Caki2 (cell line): Measurements from ENCODE around the gene SCRN2. TPM values are rescaled to one million over a fixed set of nuclear protein-coding genes. Genes with fewer than 3 reads are reported as not detected.

Experiments used
- DNase-seq: peaks from one replicate; pipeline ENCODE4 v3.0.0-alpha.2; 2015; ENCODE audit warnings: low read depth
- in situ Hi-C: cut with HindIII; loops from 2 replicates; pipeline ENCODE4 v1.10.0; 2016; ENCODE audit warnings: low sequenced_read_pairs, low pct_unique_long_range_greater_than_20kb, mixed read lengths
- total RNA-seq: library from RNA; depleted of rRNA; stranded (reverse); fragments of >200 nt; shearing (Covaris generic); gene quantifications from 2 replicates; pipeline ENCODE4 v1.2.3, GENCODE V29; 2014; ENCODE audit warnings: low replicate concordance; rRNA removed

The SCRN2 gene
- total RNA-seq, 1 experiment from 2014 or later, result 46.0 TPM

DNA sequence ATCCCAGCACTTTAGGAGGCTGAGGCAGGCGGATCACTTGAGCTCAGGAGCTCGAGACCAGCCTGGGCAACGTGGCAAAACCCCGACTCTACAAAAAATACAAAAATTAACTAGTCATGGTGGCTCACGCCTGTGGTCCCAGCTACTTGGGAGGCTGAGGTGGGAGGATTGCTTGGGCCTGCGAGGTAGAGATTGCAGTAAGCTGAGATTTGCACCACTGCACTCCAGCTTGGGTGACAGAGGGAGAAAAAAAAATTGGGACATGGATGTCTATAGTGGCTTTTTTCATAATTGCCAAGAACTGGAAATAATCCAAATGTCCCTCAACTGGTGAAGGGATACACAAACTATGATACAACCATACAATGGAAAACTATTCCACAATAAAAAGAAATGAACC is 48.1 kb downstream of the SCRN2 start:
- in situ Hi-C loops, result no loop called here
- DNase-seq, result no peak

DNA sequence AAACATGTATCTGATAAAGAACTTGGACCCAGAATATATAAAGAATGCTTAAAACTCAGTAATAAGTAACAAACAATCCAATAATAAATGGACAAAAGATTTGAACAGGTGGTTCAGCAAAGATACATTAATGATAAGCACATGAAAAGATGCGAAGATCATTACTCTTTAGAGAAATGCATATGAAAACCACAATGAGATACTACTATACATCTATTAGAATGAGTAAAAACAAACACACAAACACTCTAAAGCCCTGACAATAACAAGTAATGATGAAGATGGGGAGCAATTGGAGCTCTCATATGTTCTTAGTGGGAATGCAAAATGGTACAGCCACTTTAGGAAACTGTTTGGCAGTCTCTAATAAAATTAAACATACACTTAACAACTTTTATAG is 48.6 kb downstream of the SCRN2 start:
- in situ Hi-C loops, result no loop called here
- no peak for DNase-seq

DNA sequence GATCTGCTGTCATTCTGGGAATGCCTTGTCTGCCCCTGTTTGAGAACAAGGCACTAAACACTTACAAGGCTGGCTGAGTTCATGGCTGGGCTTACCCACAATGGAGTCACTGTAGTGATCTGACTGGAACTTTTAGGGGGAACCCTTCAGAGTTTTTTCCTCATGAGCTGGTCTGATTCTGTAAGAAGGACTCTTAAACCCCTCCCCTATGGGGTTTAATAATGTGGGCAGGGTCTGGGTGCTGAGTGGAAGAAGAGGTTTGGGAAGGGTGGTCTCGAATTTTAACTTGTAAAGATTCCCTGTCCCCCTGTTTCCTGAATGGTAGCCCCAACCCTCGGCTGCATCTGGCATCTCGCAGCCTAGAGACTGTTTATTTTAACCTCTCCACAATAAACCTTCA is 50.0 kb downstream of the SCRN2 start:
- in situ Hi-C loops, result no loop called here
- no peak for DNase-seq

DNA sequence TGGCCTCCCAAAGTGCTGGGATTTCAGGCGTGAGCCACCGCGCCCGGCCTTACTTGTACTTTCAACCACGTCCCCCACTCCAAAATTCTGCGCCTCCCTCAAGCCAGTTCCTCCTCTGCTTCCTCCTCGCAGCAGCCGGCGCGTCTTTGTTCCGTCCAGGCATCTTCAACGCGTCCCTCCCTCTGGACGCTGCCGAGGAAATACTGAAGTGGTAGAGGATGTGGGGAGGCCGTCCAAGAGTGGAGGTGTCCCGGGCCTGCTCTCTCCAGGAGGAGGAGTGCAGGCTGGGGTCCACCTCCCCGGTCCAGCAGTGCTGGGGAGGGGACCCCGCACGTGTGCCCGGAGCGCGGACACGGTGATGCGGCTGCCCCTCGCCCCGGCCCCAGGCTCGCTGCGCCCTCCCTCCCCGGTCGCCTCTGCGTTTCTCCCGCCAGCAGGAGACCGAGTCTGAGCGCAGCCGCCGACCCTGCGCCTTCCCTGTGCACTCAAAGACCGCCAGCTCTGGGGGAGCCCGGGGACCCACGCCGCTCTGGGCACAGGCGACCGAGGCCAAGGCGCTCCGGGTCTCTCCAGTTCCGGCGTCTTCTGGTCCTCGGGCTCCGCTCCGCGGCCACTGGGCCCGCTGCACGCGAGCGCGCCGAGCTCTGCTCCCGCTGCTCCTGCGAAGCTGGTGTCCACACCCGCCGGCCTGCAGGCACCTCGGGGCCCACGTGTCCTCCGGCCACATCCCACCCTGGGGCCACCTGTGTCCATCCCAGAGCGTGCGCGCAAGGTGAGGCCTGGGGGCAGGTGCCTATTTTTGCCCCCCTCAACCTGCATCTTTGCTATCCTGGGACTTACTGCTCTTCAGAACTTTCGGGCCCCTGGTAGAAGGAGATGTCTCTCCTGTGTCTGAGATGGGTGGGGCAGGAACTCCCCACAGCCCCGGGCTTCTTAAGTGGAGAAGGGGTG is 51.2 kb downstream of the SCRN2 start:
- no peak for DNase-seq
- in situ Hi-C loops, result no loop called here

Other genes starting within 250 kb of the SCRN2 start
- 188 and 192 TPM in 2 replicates for gene KPNB1, start 191.4 kb downstream of the SCRN2 start, total RNA-seq
- gene TBKBP1, start 147.1 kb downstream of the SCRN2 start, total RNA-seq, result 0.17 and 0.74 TPM in 2 replicates
- gene TBX21, start 108.0 kb downstream of the SCRN2 start, total RNA-seq, result not detected in 2 replicates
- 10.0 and 12.4 TPM in 2 replicates for gene OSBPL7, start 19.5 kb downstream of the SCRN2 start, total RNA-seq
- 61.4 and 63.9 TPM in 2 replicates for gene MRPL10, start 9.7 kb downstream of the SCRN2 start, total RNA-seq
- not detected in 2 replicates for gene LRRC46, start 9.6 kb downstream of the SCRN2 start, total RNA-seq
- gene SP6, start 9.9 kb upstream of the SCRN2 start, total RNA-seq, result 2.4 and 4.6 TPM in 2 replicates
- 0.03 TPM in 1 of 2 replicates, not detected in the other for gene SP2, start 55.0 kb upstream of the SCRN2 start, total RNA-seq
- gene PNPO, start 100.3 kb upstream of the SCRN2 start, total RNA-seq, result 77.0 and 96.8 TPM in 2 replicates
- not detected in 2 replicates for gene PRR15L, start 116.6 kb upstream of the SCRN2 start, total RNA-seq
- gene CDK5RAP3, start 129.8 kb upstream of the SCRN2 start, total RNA-seq, result 89.8 and 102 TPM in 2 replicates
- gene COPZ2, start 196.5 kb upstream of the SCRN2 start, total RNA-seq, result not detected in 2 replicates
- gene NFE2L1, start 207.1 kb upstream of the SCRN2 start, total RNA-seq, result 31.9 and 36.2 TPM in 2 replicates